NCI-H524 (cell line): Measurements from ENCODE around the gene IFIT3.
A peak's percentile ranks its signal among the peaks of the same experiment; 100 is the strongest.

ENCODE experiments used
- DNase-seq, 2 experiments: peaks; one replicate each; lab custom pipeline; 2025; lab: John Stamatoyannopoulos, UW

Gene IFIT3

DNA sequence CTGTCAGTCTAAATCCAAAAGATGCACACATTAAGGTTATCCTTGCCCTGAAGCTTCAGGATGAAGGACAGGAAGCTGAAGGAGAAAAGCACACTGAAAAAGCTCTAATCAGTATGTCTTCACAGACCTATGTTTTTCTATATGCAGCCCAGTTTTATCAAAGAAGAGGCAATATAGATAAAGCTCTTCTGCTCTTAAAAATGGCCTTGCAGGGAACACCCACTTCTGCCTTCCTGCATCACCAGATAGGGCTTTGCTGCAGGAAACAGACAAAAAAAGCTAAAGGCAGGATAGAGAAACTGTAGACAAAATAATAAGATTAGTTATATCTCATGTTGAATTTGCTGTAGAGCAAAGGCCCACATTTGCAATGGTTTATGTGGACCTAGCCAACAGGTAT, 35.1 kb downstream of the IFIT3 start:
- DNase-seq, result no peak

DNA sequence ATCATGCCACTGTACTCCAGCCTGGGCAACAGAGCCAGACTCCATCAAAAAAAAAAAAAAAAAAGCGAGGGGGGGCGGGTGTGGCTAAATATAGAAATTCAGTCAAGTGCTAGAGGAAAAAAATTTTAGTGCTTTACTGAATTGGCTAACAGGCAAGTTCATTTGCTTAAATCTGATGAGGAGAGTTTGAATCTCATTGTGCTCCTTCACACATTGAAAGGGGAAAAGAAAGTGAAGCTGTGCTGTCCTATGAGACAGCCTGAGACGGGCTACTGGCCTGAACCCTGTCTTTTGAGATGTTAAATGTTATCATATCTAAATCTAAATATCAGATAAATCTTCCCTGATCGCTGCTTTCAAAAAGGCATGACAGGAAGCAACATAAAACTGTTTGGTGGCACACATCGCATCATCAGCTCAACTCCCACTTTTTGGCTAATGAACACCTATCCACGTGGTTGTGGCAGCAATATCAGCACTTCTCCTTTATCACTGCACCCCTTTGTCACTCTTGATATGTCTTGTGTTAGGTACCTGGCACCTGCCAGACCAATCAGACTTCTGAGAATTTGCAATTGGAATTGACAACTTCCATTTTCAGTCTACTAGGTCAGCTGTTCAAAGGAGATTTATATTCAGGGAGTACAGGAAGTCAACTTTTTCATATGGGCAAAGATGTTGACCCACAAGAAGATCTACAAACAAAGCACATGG, 36.1 kb downstream of the IFIT3 start:
- no peak for DNase-seq

DNA sequence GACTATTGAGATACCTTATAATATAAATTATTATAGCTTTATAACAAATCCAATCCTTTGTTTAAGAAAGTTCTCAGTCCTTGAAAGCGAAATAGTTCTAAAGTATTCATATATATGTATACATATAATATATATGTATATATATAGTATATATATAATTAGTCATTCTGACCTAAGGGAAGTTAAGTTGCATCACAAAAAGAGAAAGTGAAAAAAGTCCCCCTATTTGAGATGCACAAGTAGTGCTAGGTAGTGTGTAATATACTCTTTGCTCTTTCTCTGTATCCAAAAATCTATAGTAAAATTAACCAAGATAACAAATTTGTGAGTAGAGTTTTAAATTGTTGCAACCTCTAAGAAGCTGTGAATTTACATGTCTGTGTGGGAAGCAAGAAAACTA, 36.7 kb downstream of the IFIT3 start:
- DNase-seq, result no peak

DNA sequence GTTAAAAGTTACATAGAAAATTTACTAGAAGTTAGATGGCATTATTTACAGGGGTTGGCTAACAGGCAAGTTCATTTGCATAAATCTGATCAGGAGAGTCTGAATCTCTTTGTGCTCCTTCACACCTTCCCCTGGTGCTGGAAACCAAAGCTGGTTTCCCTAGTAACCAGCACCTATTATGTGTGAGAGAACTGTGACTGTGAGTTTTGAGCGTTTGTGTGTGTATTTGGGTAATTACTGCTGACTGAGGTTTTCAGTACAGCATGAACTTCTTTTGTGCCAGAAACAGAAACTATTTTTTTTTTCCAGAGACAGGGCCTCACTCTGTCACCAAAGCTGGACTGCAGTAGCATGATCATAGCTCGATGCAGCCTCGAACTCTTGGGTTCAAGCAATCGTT, 39.7 kb downstream of the IFIT3 start:
- no peak for DNase-seq

DNA sequence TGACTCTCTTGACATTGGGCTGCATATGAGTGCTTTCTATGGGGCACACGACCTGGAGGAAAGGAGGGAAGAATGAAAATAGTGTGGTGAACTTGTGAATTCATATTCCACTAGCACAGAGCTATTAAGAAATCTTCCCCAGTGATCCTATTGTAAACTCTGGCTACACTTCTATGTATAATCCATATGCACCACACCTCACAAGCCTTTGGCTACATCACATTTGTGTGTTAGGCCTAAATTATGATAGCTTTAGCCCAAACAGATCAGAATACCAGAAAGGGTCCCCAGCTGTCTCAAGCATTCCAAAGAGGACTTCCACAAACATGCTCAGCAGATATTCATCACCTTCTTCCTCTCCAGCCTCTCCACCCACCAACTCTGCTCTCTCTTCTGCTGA, 40.3 kb downstream of the IFIT3 start:
- DNase-seq, result no peak

DNA sequence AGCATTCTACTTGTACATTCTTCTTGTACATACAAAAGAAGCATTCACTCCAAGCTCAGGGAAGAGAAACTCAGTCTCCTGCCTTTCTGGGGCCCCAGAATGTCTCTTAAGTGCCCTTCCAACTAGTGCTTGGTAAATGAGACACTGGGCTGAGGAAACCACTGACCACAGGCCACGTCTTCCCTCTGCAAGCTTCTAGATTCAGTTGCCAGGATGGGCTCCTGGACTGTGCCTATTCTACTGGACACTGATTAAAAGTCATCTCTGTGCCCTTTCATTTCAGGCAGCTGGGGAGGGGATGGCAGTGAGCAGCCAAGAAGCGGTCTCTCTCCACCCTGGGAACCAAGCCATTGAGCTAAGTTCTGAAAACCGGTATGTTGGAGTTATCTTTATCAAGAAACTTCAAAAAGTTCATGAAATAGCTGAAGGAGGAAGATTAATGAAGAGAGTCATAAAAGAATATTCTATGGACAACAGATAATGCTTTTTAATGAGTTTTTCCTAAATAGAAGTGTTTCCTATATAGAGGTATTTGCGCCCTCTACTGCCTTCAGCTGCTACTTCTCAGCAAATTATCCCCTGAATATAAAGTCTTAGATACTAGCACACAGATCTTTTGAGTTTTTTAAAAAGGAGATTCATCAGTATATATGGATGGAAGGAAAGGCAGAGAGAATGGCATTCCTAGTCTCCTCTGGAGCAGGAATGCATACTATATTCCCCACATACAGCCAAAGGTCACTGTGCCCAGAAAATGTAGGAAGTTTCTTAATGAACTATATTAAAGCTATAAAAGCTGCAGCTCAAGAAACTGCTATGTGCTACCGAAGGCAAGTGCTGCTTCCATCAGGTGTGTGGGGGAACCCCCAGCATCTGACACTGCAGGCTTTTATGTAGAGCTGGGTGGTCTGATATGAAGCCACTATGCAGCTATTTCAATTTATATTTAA, 41.6 kb downstream of the IFIT3 start:
- DNase-seq, result no peak

DNA sequence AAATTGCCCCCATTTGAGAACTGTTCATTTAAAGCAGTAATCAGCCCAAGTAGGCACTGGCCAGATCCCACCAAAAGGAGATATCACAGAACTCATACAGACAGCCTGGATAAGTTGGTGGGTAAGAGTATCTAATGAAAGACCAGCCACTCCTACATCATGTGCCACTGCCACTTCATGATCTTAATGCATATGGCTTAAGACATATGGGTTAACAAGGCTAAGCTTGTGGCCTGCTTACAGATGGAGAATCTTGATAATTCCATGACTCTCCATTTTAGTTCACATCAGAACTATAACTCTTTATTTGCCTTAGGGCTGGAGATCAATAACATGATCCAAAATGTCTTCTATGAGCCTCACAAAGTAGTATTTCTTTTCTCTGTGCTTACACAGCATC, 43.3 kb downstream of the IFIT3 start:
- DNase-seq, result peak in 1 of 2 experiments; percentile 0

DNA sequence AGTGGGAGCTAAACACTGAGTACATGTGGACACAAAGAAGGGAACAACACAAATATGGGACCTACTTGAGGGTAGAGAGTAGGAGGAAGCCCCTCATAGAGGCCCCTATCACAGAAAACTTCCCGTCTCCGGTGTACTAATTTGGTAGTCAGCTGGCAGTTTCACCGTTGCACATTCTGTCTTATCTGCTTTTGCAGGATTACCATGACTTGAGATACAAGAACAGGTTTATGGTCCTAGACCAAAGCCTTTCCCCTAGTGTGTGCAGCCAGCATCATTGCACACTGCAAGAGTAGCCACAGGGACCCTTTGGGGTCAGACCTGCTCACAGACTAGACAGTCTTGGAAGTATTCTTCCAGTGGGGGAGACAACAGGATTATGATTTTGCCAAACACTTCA, 44.2 kb downstream of the IFIT3 start:
- no peak for DNase-seq

DNA sequence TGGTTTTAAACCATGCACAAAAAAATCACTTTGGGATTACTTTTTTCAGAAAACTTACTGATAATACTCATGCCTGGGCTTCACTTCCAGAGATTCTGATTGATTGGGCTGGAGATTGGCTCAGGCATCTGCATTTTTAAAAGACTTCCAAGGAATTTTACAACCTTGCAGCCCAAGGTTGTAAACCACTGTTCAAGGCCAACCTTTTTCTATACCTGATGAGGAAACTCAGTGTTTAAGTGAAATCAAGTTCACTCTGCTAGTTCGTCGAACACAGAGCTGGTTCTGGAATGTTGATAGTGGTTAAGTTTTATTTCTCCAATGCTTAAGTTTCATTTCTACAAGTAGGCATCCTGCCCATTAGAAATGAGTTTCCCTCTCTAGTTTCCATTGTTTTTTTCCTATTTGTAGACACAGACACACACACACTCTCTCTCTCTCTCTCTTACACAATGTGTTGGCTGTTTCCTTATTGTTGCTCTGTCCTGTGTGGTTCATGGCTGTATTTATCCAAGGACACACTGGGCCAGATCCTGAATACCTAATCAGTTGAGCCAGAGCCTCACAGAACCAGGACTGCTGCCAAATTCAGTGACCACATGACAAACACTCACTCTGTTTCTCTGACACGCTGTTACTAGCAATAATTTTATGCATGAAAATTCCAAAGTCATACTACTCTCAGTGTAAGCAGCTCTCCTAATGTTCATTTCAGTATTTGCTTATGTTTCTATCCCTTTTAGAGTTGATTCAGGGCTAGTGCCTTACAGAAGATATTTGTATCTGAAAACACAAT, 46.3 kb downstream of the IFIT3 start:
- no peak for DNase-seq

DNA sequence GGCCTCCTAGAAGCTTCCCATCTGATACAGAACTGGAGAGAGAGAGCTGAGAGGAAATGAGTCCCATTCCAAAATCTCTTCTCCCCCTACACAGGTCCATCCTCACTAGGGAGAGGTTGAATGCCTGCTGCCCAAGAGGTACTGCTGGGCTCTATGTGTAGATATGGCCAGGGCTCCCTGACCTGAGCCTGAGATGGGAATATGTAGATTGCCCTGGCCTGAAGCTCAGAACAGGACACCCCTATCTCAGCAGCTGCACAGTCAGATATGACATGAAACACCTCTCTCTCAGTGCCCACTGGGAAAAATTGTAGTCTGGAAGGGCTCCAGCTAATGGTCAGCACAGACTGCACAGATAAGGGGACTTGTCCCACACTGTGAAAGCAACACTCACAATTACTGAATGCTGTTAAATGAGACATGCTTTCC, 46.9 kb downstream of the IFIT3 start:
- no peak for DNase-seq

DNA sequence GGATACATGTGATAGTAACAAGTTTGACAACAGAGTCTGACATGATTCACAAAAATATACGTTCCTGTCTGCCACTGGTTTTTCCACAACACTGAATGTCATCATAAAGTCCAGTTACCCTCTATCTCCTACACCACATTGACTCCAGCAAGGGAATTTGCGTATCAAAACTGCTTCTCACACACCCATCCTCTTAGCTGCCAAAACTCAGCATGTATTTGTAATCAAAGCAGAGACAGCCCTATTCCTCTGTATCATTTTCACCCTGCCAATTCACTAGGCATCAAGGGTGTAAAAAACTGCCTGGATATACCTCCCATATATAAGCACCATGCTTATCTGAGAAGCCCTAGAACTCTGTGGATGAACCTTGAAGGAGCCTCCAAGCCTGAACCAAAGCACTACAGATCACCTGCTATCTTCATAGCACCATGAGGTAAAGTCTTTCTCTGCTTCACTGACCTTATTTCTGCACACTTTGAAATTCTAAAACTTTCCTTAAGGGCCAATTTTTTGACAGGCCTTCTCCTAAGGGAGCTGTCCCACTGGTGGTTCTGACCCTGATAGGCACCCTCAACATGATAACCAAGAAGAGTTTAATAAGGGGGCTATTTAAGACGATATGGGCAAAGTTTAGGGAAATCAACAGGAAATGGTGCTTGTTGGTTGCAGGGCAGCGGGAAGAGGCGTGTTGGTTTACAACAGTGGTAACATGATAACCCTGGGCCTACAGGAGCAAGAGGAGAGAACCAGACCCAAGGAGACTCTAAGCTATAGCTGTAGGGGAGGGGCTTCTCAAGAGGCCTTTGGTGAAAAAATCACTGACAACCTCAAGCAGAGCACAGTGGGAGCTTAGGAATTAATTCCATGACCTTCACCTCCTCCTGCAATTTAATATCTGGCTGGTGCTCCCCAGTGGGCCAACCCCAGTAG, 50.2 kb downstream of the IFIT3 start, which contains the start of gene IFIT1B:
Gene IFIT1B (plus strand): TSS at position 352 of the 933 bp plus-strand sequence. CDS start 80 bp downstream, at position 432.
- DNase-seq, result no peak

DNA sequence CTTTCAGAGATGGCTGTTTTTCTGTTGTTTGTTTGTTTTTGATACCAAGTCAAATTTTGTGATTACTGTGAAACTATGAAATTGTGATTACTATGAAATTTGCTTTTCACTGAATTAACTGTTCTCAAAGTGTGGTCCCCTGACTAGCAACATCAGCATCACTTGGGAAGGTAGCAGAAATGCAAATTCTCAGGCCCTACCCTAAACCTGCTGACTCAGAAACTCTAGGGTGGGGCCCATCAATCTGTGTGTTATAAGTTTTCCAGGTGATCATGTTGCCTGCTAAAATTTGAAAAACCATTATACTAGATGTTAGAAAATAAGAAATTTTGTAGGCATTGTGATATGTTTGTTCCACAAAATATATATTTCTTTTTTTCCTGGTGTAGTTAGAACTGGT, 51.3 kb downstream of the IFIT3 start:
- no peak for DNase-seq

DNA sequence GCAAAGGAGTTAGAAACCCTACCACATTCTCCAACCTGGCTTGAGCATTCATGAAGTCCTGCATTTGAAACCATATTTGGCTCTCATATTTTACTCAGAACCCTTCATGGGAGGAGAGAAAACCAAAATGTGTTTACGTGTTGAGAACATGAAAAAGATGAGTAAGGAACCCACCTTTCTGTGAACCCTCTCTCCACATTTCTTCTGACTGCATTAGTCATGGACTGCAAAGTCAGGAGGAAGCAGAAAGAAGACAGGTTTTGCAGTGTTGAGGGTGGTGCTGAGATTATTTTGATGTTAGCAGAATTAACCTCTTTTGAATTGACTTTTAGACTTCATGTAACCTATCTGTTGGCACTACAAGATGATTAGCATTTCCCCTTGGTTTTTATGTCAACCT, 55.0 kb downstream of the IFIT3 start:
- no peak for DNase-seq

DNA sequence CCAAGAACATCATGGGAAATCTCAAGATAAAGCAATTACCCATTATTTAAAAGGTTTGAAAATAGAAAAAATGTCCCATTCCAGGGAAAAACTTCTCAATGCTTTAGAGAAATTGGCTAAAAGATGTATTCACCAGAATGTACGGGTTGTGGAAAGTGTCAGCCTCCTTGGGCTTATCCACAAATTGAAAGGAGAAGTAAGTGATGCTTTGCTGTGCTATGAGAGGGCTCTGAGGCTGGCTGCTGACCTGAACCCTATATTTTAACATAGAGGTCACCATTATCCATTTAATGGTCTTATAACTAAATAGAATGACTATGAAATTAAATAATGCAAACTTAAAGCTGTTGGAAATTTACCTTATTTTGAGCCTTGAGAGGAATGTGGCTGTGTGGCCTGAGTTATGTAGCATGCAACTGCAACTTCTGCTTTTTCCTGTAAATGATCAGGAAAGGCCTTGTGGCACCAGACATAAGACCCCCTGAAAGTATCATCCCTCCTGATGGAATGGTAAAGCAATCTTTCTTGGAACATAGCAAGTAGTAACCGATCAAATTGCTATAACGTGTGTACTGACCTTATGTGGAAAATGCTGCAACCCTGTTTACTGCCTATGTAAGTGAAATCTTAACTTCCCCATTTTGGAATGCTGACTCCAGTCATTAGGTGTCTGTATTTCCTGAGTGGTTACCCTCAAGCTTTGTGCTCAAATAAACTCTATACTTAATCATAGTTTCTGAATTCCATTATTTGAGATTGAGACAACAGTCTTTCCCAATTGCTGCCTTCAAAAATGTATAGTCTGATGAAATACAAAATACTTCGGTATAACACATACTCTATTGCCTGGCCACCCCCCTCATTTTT, 56.9 kb downstream of the IFIT3 start:
- DNase-seq, result no peak

DNA sequence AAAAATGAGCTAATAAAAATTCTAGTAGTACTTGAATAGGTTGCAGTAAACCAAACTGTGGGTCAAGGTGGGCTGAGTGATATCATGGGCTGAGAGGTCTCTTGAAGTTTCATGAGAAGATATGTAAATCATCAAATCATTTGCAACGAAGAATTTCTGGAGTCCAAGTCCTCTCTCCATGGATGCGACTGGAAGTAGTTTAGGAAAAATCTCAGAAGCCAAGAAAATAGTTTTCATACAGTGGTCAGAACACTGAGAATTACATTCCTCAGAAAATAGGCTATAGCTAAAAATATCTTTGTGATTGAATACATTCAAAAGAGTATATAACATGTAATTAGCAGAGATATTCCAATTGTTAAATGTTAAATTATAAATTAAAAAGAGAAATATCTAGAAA, 61.0 kb downstream of the IFIT3 start:
- DNase-seq, result no peak

DNA sequence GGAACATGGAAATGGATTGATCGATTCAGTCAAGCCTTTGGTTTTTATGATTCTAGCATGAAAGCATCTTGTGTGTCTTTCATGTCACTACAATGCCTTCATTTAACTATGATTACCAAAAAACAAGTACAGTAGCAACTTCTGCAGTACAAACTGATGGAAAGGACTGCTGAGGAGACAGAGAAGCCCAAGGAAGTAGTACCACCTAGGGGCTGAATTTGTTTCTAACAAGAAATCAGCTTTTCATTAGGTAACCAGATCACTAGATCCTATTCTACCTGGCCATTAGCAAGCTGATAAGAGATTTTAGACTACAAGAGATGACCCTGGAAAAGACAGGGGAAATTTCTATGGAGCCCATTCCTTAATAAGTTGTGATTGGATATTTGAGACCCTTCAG, 61.5 kb downstream of the IFIT3 start:
- no peak for DNase-seq
